ENCODE measurements around the gene RASGEF1B. TPM values are rescaled to one million over a fixed set of nuclear protein-coding genes. Genes with fewer than 3 reads are reported as not detected.

The RASGEF1B gene
- total RNA-seq, 1 donor from 2014 or later, result 10.2 TPM

DNA sequence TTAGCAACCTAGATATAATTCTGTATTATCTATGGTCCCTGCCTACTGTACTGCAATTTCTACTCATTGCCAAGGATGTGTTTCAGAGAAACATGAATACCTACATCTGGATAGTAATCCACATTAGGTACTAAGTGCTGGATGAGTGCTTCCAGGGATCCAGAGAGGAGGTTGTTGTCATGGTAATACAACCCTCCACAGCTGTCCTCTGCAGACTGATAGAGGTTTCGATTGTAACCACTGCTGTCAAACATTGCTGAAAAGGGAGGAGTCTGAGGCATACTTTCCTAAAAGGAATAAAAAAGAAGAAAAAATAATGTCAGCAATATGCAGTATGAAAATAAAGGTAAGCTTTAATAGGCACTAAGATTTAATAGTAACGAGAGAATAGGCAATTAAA is 12.5 kb downstream of the RASGEF1B start:
- Mint-ChIP-seq H3K27ac (no peak overlapping the region), H3K4me3 (ENCODE audit: low read depth) (no peak overlapping the region), H3K9me3 (ENCODE audit: low read depth) (no peaks in the 10 kb centered on the region), H3K36me3 (ENCODE audit: insufficient read depth) (peaks cover 12% of the 10 kb centered on the region), H3K27me3 (no peaks in the 10 kb centered on the region), H3K4me1 (ENCODE audit: low read depth) (peaks cover 13% of the 10 kb centered on the region)
- DNase-seq (ENCODE audit: low spot score, unreplicated experiment), result no peak
- TF ChIP-seq, protein P1, sequence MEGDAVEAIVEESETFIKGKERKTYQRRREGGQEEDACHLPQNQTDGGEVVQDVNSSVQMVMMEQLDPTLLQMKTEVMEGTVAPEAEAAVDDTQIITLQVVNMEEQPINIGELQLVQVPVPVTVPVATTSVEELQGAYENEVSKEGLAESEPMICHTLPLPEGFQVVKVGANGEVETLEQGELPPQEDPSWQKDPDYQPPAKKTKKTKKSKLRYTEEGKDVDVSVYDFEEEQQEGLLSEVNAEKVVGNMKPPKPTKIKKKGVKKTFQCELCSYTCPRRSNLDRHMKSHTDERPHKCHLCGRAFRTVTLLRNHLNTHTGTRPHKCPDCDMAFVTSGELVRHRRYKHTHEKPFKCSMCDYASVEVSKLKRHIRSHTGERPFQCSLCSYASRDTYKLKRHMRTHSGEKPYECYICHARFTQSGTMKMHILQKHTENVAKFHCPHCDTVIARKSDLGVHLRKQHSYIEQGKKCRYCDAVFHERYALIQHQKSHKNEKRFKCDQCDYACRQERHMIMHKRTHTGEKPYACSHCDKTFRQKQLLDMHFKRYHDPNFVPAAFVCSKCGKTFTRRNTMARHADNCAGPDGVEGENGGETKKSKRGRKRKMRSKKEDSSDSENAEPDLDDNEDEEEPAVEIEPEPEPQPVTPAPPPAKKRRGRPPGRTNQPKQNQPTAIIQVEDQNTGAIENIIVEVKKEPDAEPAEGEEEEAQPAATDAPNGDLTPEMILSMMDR (IDR thresholded peaks at IDR 0.05; ENCODE audit: unreplicated experiment), result no peak

DNA sequence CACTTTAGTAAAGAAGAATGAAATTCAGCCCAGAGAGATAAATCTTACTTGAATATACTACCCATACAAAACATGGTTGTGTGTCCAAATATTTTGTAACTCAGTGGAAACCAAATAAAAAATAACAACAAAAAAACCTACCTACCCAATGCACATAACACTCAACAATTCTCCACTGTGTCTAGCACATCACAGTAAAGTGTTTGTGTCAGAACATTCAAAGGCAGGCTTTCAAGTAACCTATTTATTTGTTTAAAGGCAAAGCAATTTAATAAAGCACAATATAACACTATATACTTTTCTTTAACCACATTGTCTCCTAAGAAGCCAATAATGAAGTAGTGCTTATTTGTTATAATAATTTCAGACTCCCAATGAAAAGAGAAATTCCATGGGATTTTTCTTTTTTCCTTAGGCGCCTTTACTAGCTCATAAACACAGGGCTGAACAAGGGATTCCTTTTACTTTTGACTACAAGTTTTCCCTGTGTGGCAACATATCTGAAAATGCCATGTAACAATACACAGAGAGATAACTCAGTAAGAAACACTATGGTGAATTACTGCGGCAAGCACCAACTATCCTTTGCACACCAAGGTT is 13.7 kb downstream of the RASGEF1B start:
- Mint-ChIP-seq H3K4me3 (ENCODE audit: low read depth) (no peak overlapping the region), H3K27ac (no peak overlapping the region), H3K36me3 (ENCODE audit: insufficient read depth) (peaks cover 18% of the 10 kb centered on the region), H3K9me3 (ENCODE audit: low read depth) (no peaks in the 10 kb centered on the region), H3K4me1 (ENCODE audit: low read depth) (peaks cover 8% of the 10 kb centered on the region), H3K27me3 (no peaks in the 10 kb centered on the region)
- DNase-seq (ENCODE audit: low spot score, unreplicated experiment), result no peak
- TF ChIP-seq, protein P1 (IDR thresholded peaks at IDR 0.05; ENCODE audit: unreplicated experiment), result no peak

DNA sequence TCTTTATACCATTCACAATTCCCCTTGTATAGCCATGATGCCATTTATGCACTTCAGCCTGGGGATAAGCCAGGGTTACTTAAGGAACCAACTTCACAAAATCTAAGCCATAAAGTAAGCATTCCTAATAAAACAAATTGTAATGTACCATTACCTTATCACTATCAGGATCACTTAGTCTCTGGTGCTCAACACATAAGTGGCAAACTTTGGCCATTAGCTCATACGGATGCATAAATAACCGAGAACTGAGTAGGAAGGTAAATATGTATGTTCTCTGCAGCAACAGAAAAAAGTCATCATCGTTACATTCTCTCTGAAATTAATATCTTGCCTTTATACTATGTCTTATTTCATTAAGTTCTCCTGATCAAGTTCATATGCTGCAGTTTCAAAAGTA is 14.4 kb downstream of the RASGEF1B start:
- Mint-ChIP-seq H3K9me3 (ENCODE audit: low read depth) (no peaks in the 10 kb centered on the region), H3K4me1 (ENCODE audit: low read depth) (peaks cover 8% of the 10 kb centered on the region), H3K4me3 (ENCODE audit: low read depth) (no peak overlapping the region), H3K27ac (no peak overlapping the region), H3K27me3 (no peaks in the 10 kb centered on the region), H3K36me3 (ENCODE audit: insufficient read depth) (peaks cover 18% of the 10 kb centered on the region)
- DNase-seq (ENCODE audit: low spot score, unreplicated experiment), result no peak
- TF ChIP-seq, protein P1 (IDR thresholded peaks at IDR 0.05; ENCODE audit: unreplicated experiment), result no peak

DNA sequence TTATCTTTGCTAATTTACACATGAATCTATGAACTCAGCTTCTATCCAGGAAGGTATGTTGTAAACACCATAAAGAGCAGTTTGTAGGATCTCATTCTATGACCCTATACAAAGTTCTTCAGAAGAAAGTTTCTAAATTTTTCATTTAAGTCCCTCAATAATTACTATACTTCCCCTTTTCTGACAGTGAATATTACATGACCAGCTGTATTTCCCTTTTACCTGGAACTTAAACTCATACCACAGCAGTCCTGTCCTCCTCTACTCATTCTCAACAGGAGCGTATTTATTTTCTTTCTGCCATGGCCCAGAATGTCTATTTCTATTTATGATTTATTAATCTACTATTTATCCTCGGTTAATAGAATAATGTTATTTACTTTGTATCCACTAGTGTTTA is 15.8 kb downstream of the RASGEF1B start:
- Mint-ChIP-seq H3K4me1 (ENCODE audit: low read depth) (peaks cover 9% of the 10 kb centered on the region), H3K27ac (no peak overlapping the region), H3K4me3 (ENCODE audit: low read depth) (no peak overlapping the region), H3K9me3 (ENCODE audit: low read depth) (no peaks in the 10 kb centered on the region), H3K36me3 (ENCODE audit: insufficient read depth) (peaks cover 18% of the 10 kb centered on the region), H3K27me3 (no peaks in the 10 kb centered on the region)
- TF ChIP-seq, protein P1 (IDR thresholded peaks at IDR 0.05; ENCODE audit: unreplicated experiment), result no peak
- DNase-seq (ENCODE audit: low spot score, unreplicated experiment), result no peak

DNA sequence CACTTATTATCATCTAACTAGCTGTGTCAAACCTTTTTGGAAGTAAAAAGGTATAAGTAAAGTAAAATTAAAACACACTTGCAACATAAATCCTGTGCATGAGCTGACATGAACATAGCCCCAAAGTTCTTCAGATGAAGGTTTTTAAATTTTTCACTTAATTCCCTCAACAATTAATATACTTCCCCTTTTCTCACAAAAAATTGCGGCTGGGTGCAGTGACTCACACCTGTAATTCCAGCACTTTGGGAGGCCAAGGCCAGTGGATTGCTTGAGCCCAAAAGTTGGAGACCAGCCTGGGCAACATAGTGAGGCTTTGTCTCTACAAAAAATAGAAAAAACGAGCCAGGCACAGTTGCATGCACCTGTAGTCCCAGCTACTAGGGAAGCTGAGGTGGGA is 16.8 kb downstream of the RASGEF1B start:
- TF ChIP-seq, protein P1 (IDR thresholded peaks at IDR 0.05; ENCODE audit: unreplicated experiment), result no peak
- no peaks in the 10 kb centered on the region for H3K9me3 Mint-ChIP-seq (ENCODE audit: low read depth)
- DNase-seq (ENCODE audit: low spot score, unreplicated experiment), result no peak
- no peak overlapping the region for H3K27ac Mint-ChIP-seq
- no peak overlapping the region for H3K4me3 Mint-ChIP-seq (ENCODE audit: low read depth)
- peaks cover 18% of the 10 kb centered on the region for H3K36me3 Mint-ChIP-seq (ENCODE audit: insufficient read depth)
- H3K4me1 Mint-ChIP-seq (ENCODE audit: low read depth), result peaks cover 3% of the 10 kb centered on the region
- H3K27me3 Mint-ChIP-seq, result no peaks in the 10 kb centered on the region
